GM12878 (cell line): Measurements from ENCODE around the gene SPAG9. TPM values are rescaled to one million over a fixed set of nuclear protein-coding genes. Genes with fewer than 3 reads are reported as not detected.
A peak's percentile ranks its signal among the peaks of the same experiment; 100 is the strongest.

Source experiments
- ATAC-seq: fragments of 200-7000 bp; cut with Tn5 transposase; 3 replicates; pipeline ENCODE4 v1.9.1; 2020; ENCODE audit warnings: mild to moderate bottlenecking, moderate library complexity
- BruUV-seq: library from RNA; stranded (reverse); fragments of 400-500 nt; replicated peaks from 2 replicates; lab custom pipeline; 2021; lab: Mats Ljungman, UMichigan
- CTCF ChIA-PET: fragments of 300-600 bp; sonication (Branson Sonifier 250); formaldehyde crosslinking; extraction: SDS; loops from one replicate; lab custom pipeline; 2021; ENCODE audit warnings: inconsistent platforms; lab: Yijun Ruan, JAX
- POLR2A ChIA-PET: fragments of 350-600 bp; formaldehyde crosslinking; extraction: SDS; loops from one replicate; lab custom pipeline; 2021; ENCODE audit warnings: inconsistent platforms; lab: Charles Lee
- RAD21 ChIA-PET: fragments of 300-600 bp; sonication (Branson Sonifier 250); formaldehyde crosslinking; loops from one replicate; lab custom pipeline; 2023; ENCODE audit warnings: antibody characterized with exemption; ENCODE audit not compliant: unreplicated experiment; lab: Charles Lee
- SMC1A ChIA-PET: fragments of 300-600 bp; sonication (Branson Sonifier 250); formaldehyde crosslinking; loops from one replicate; lab custom pipeline; 2023; ENCODE audit not compliant: unreplicated experiment, uncharacterized antibody; lab: Charles Lee
- DNase-seq: peaks from one replicate; pipeline ENCODE4 v3.0.0-alpha.2; 2011; ENCODE audit warnings: low read depth, low spot score
- FAIRE-seq: peaks from 3 replicates; lab custom pipeline; 2011; peaks lifted over from hg19 to GRCh38; lab: Jason Lieb, UNC
- H2AFZ ChIP-seq: 2 replicates; pipeline ENCODE4 v1.6.0; 2011; ENCODE audit warnings: low read depth, low read length, control low read depth; ENCODE audit not compliant: control insufficient read depth
- H3K27ac ChIP-seq: 2 replicates; pipeline ENCODE4 v1.5.1; 2011; ENCODE audit warnings: control low read depth; ENCODE audit not compliant: control insufficient read depth, insufficient read depth
- H3K27me3 ChIP-seq, 2 experiments: replicated peaks in 1 of 2; 2 replicates each; pipeline versions ENCODE4 v1.6.0 to v1.6.1; 2011; ENCODE audit warnings: low read length in 1 of 2; ENCODE audit not compliant: control insufficient read depth in 2 of 2, insufficient read depth in 2 of 2
- H3K36me3 ChIP-seq, 2 experiments: 2 replicates each; pipeline ENCODE4 v1.5.1; 2011; ENCODE audit warnings: low read length in 1 of 2; ENCODE audit not compliant: control insufficient read depth in 2 of 2, insufficient read depth in 2 of 2
- H3K4me1 ChIP-seq: 2 replicates; pipeline ENCODE4 v1.6.1; 2011; ENCODE audit warnings: mild to moderate bottlenecking, low read length, moderate library complexity, mixed read lengths; ENCODE audit not compliant: control insufficient read depth, insufficient read depth
- H3K4me2 ChIP-seq: 2 replicates; pipeline ENCODE4 v1.6.0; 2011; ENCODE audit warnings: control low read depth; ENCODE audit not compliant: control insufficient read depth, insufficient read depth
- H3K4me3 ChIP-seq: fragments of 200-600 bp; sonication (generic); 2 replicates; pipeline ENCODE4 v1.5.1; 2016
- H3K79me2 ChIP-seq: 2 replicates; pipeline ENCODE4 v1.6.0; 2011; ENCODE audit warnings: low read length; ENCODE audit not compliant: control insufficient read depth, insufficient read depth
- H3K9ac ChIP-seq: 2 replicates; pipeline ENCODE4 v1.8.0; 2011; ENCODE audit warnings: low read length, control low read depth, mixed read lengths; ENCODE audit not compliant: control insufficient read depth, insufficient read depth
- H3K9me3 ChIP-seq: replicated peaks from 3 replicates; pipeline ENCODE4 v1.5.1; 2011; ENCODE audit warnings: mild to moderate bottlenecking, low read length; ENCODE audit not compliant: control insufficient read depth, insufficient read depth
- H4K20me1 ChIP-seq: 2 replicates; pipeline ENCODE4 v1.6.0; 2011; ENCODE audit not compliant: control insufficient read depth, insufficient read depth
- E2F4 ChIP-seq: IDR thresholded peaks from 2 replicates; pipeline ENCODE4 v1.6.1; 2012; ENCODE audit warnings: low read depth, low read length, improper control_type of control experiment
- E2F8 ChIP-seq: fragments of 450-650 bp; IDR thresholded peaks from 2 replicates; pipeline ENCODE4 v1.6.1; 2018; ENCODE audit warnings: mild to moderate bottlenecking, low read depth, moderate library complexity; ENCODE audit not compliant: partially characterized antibody
- E4F1 ChIP-seq: fragments of 450-650 bp; IDR thresholded peaks from 2 replicates; pipeline ENCODE4 v1.6.1; 2018; ENCODE audit warnings: borderline replicate concordance, mild to moderate bottlenecking; ENCODE audit not compliant: partially characterized antibody
- ESRRA ChIP-seq: IDR thresholded peaks from 2 replicates; pipeline ENCODE4 v1.6.1; 2012; ENCODE audit warnings: mild to moderate bottlenecking, low read length, improper control_type of control experiment
- KAT2A ChIP-seq: conservative IDR thresholded peaks from 2 replicates; pipeline ENCODE4 v1.6.1; 2011; ENCODE audit warnings: low read depth, low read length; ENCODE audit not compliant: control insufficient read depth
- MAX ChIP-seq: IDR thresholded peaks from 2 replicates; pipeline ENCODE4 v1.6.1; 2012; ENCODE audit warnings: low read depth, low read length, improper control_type of control experiment
- MEF2A ChIP-seq: IDR thresholded peaks from 2 replicates; pipeline ENCODE4 v1.6.1; 2011; ENCODE audit warnings: low read depth, mild to moderate bottlenecking, low read length, moderate library complexity; ENCODE audit not compliant: insufficient read depth
- MXI1 ChIP-seq: fragments of 150-350 bp; IDR thresholded peaks from 2 replicates; pipeline ENCODE4 v1.6.1; 2011; ENCODE audit warnings: low read depth, mild to moderate bottlenecking, inconsistent platforms, low read length, improper control_type of control experiment
- NFIC ChIP-seq: IDR thresholded peaks from 2 replicates; pipeline ENCODE4 v1.6.1; 2012; ENCODE audit warnings: low read depth, mild to moderate bottlenecking, inconsistent platforms, low read length, moderate library complexity
- NR2F1 ChIP-seq: fragments of 450-650 bp; conservative IDR thresholded peaks from 2 replicates; pipeline ENCODE4 v1.6.1; 2017; ENCODE audit warnings: mild to moderate bottlenecking
- PKNOX1 ChIP-seq: fragments of 450-650 bp; IDR thresholded peaks from 2 replicates; pipeline ENCODE4 v1.6.1; 2016; ENCODE audit warnings: mild to moderate bottlenecking
- SP1 ChIP-seq: IDR thresholded peaks from one replicate; pipeline ENCODE4 v1.6.1; 2011; ENCODE audit warnings: low read depth, low read length
- SREBF1 ChIP-seq: IDR thresholded peaks from 2 replicates; pipeline ENCODE4 v1.6.1; 2012; ENCODE audit warnings: mild to moderate bottlenecking, low read length
- TCF3 ChIP-seq: IDR thresholded peaks from 2 replicates; pipeline ENCODE4 v1.6.1; 2012; ENCODE audit warnings: low read depth, mild to moderate bottlenecking, low read length, borderline replicate concordance; ENCODE audit not compliant: insufficient read depth
- TCF7 ChIP-seq: IDR thresholded peaks from 2 replicates; pipeline ENCODE4 v1.6.1; 2014; ENCODE audit warnings: antibody characterized with exemption, borderline replicate concordance
- ZNF207 ChIP-seq: fragments of 450-650 bp; IDR thresholded peaks from 2 replicates; pipeline ENCODE4 v1.6.1; 2014; ENCODE audit warnings: antibody characterized with exemption, mild to moderate bottlenecking, borderline replicate concordance
- ZSCAN29 ChIP-seq: fragments of 450-650 bp; IDR thresholded peaks from 2 replicates; pipeline ENCODE4 v1.6.1; 2017; ENCODE audit warnings: mild to moderate bottlenecking, moderate library complexity
- WGBS: methylation state at CpG from one replicate; pipeline ENCODE4 v1.1.6; 2016; ENCODE audit warnings: low lambda C conversion rate; ENCODE audit not compliant: insufficient replicate concordance, insufficient coverage; ENCODE audit errors: missing lambda C conversion rate; 5-methylcytosine and 5-hydroxymethylcytosine counted together
- in situ Hi-C: fragments of 300-500 bp; cut with MboI; formaldehyde crosslinking; loops from 9 replicates; pipeline ENCODE4 v1.14.3; 2018; ENCODE audit warnings: mixed read lengths
- intact Hi-C: fragments of 100-400 bp; cut with micrococcal nuclease; formaldehyde crosslinking; loops from one replicate; pipeline ENCODE4 v1.14.2; 2022; ENCODE audit not compliant: unreplicated experiment
- polyA plus RNA-seq, 11 experiments: library from polyadenylated mRNA; depleted of rRNA in 4 of 11; unstranded in 6 of 11; stranded (reverse) in 5 of 11; fragments of >200 nt; fragmentation: Nextera tagmentation in 4 of 11; fragmentation: Illumina TruSeq in 1 of 11; extraction: Ambion mirVana in 4 of 11; extraction: Trizol in 1 of 11; gene quantifications; 1 replicate in 1 of 11; 2 replicates in 10 of 11; pipeline versions ENCODE4 v1.2.1 to v1.2.3, GENCODE V29; 2011 to 2016; ENCODE audit warnings: inconsistent platforms in 2 of 11, missing spikeins in 2 of 11, low read depth in 1 of 11
- total RNA-seq, 4 experiments: library from RNA; depleted of rRNA in 3 of 4; stranded (reverse); fragments of >200 nt in 3 of 4; fragmentation: Illumina TruSeq in 1 of 4; extraction: Trizol in 1 of 4; gene quantifications; 2 replicates each; pipeline versions ENCODE4 v1.2.1 to v1.2.3, GENCODE V29; 2013 to 2021

SPAG9 gene
- total and polyA plus RNA-seq, 10 of the 15 experiments (the other 5 are each of a cell fraction or from before 2014, with no cell fraction given): 6.6 to 42.0 (median 24.9) TPM

- ChIA-PET SMC1A (interaction anchor here (1.9 kb wide), 1 partner anchor 8 kb away, joined by 4 read pairs; the partner anchor contains the start of gene NME1), CTCF (interaction anchor here (0.7 to 5.8 kb wide), 2 partner anchors 7 to 105 kb away, joined by 3 to 35 read pairs; partner anchors contain the start of gene NME1), POLR2A (no interaction called here), RAD21 (no interaction called here)
- H4K20me1 ChIP-seq: no peaks in the 10 kb centered on the region
- no peak overlapping the region for H2AFZ ChIP-seq
- in situ Hi-C loops (loop anchor here (10.0 kb wide), 1 partner anchor 57 kb away; no protein-coding TSS in a partner anchor), intact Hi-C loops (no loop called here)
- H3K4me3 ChIP-seq: no peak overlapping the region
- H3K9ac ChIP-seq: no peak overlapping the region
- H3K9me3 ChIP-seq: no peaks in the 10 kb centered on the region
- no peak for ATAC-seq
- no peak for FAIRE-seq
- H3K4me2 ChIP-seq: no peak overlapping the region
- TSS peak; percentile 18 for BruUV-seq
- H3K79me2 ChIP-seq: peaks cover 24% of the 10 kb centered on the region
- peaks cover 8% of the 10 kb centered on the region for H3K4me1 ChIP-seq
- H3K27ac ChIP-seq: no peak overlapping the region
- H3K27me3 ChIP-seq: no peaks in the 10 kb centered on the region
- WGBS: 54% methylated on average over 3 of the region's 3 CpGs
- H3K36me3 ChIP-seq: peaks cover 15 to 31% of the 10 kb centered on the region in 2 experiments
- no peak for DNase-seq
- TF ChIP-seq NFIC (no peak), ZSCAN29 (no peak), E2F4 (no peak), E4F1 (no peak), SREBF1 (no peak), E2F8 (no peak), NR2F1 (no peak), KAT2A (no peak), PKNOX1 (no peak), MEF2A (no peak), SP1 (no peak), MXI1 (no peak), TCF3 (no peak), ZNF207 (no peak), TCF7 (no peak), MAX (no peak), ESRRA (no peak)
Measured at GRCh38 chr17:51161541-51161940, 40.9 kb upstream of the SPAG9 start.
